Epidermal melanocyte (primary cell): Measurements from ENCODE around the gene DYNC1H1.

Source experiments
- DNase-seq: peaks from one replicate; pipeline ENCODE4 v3.0.0; 2011; ENCODE audit warnings: low spot score; ENCODE audit not compliant: insufficient read length

The DYNC1H1 gene

GRCh38 chr14:102086972-102087761, 122.8 kb downstream of the DYNC1H1 start, which contains the start of gene HSP90AA1:
TSS of gene HSP90AA1 (minus strand) at chr14:102087044. CDS start at chr14:102086378, 666 bp downstream.
- peak; percentile 91 for DNase-seq

GRCh38 chr14:102087762-102088011, 123.3 kb downstream of the DYNC1H1 start:
- DNase-seq, result no peak

GRCh38 chr14:102088012-102088792, 123.8 kb downstream of the DYNC1H1 start:
- DNase-seq, result no peak

GRCh38 chr14:102089621-102090343, 125.4 kb downstream of the DYNC1H1 start:
- DNase-seq, result no peak

GRCh38 chr14:102090713-102091112, 126.3 kb downstream of the DYNC1H1 start:
- DNase-seq, result no peak

- DNase-seq, result no peak
Observed at GRCh38 chr14:102092806-102093205, 128.4 kb downstream of the DYNC1H1 start.

GRCh38 chr14:102094101-102094500, 129.7 kb downstream of the DYNC1H1 start:
- no peak for DNase-seq

GRCh38 chr14:102095231-102095870, 131.0 kb downstream of the DYNC1H1 start:
- no peak for DNase-seq

GRCh38 chr14:102095871-102096568, 131.6 kb downstream of the DYNC1H1 start:
- no peak for DNase-seq

GRCh38 chr14:102096569-102097188, 132.3 kb downstream of the DYNC1H1 start:
- peak; percentile 88 for DNase-seq

GRCh38 chr14:102097441-102098135, 133.2 kb downstream of the DYNC1H1 start:
- no peak for DNase-seq

- no peak for DNase-seq
Observed at GRCh38 chr14:102103062-102103695, 138.8 kb downstream of the DYNC1H1 start.

- no peak for DNase-seq
Observed at GRCh38 chr14:102105369-102105768, 141.0 kb downstream of the DYNC1H1 start.
